ENCODE results near the gene CUX1. TPM values are rescaled to one million over a fixed set of nuclear protein-coding genes. Genes with fewer than 3 reads are reported as not detected.

Gene CUX1, protein sequence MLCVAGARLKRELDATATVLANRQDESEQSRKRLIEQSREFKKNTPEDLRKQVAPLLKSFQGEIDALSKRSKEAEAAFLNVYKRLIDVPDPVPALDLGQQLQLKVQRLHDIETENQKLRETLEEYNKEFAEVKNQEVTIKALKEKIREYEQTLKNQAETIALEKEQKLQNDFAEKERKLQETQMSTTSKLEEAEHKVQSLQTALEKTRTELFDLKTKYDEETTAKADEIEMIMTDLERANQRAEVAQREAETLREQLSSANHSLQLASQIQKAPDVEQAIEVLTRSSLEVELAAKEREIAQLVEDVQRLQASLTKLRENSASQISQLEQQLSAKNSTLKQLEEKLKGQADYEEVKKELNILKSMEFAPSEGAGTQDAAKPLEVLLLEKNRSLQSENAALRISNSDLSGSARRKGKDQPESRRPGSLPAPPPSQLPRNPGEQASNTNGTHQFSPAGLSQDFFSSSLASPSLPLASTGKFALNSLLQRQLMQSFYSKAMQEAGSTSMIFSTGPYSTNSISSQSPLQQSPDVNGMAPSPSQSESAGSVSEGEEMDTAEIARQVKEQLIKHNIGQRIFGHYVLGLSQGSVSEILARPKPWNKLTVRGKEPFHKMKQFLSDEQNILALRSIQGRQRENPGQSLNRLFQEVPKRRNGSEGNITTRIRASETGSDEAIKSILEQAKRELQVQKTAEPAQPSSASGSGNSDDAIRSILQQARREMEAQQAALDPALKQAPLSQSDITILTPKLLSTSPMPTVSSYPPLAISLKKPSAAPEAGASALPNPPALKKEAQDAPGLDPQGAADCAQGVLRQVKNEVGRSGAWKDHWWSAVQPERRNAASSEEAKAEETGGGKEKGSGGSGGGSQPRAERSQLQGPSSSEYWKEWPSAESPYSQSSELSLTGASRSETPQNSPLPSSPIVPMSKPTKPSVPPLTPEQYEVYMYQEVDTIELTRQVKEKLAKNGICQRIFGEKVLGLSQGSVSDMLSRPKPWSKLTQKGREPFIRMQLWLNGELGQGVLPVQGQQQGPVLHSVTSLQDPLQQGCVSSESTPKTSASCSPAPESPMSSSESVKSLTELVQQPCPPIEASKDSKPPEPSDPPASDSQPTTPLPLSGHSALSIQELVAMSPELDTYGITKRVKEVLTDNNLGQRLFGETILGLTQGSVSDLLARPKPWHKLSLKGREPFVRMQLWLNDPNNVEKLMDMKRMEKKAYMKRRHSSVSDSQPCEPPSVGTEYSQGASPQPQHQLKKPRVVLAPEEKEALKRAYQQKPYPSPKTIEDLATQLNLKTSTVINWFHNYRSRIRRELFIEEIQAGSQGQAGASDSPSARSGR (N-terminal part only)
- 24.9 TPM for polyA plus RNA-seq (2013, experiment 1 of 2)
- 29.5 TPM for polyA plus RNA-seq (2013, experiment 2 of 2)

DNA sequence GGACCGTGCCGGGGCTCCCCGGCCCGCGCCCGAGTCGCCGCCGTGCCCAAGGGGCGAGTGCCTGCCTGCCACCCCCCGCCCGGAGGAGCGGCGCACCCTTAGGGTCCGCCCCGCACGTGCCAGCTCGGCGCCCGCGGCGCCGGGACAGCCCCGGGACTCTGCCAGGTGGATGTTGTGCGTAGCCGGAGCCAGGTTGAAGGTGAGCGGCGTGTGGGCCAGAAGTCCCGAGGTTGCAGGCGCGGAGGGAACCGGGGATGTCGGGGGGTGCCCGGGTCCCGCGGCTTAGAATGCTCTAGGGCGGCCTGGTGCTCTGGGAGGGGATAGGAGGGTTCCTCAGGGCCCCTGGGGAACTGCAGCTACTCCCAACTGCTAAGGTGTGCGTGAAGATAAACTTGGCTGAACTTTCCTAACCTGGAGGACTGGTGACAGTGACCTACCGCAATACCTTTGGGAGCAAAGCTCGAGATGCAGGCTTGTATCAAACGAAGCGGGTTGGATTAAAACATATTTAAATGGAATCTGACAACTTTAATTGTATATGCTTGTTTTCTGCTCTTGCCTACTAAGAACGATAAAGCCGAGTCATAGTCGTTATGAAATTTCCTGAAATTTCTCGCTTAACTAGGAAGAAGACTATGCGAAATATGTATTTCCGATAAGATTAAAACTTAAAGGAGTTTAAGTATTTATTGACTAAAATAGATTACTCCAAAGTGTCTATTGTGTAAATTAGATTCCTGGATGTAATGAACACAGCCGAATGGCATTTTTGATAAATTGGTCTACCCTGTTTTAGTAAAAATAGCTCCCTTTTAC, at the start of gene CUX1:
Gene CUX1 (plus strand): TSS at position 156 of the 816 bp plus-strand sequence. CDS start 14 bp downstream, at position 170.
- no peaks in the 10 kb centered on the region for H3K36me3 ChIP-seq (ENCODE audit: insufficient read depth, low read length)
- H3K9me3 ChIP-seq (ENCODE audit: insufficient read depth, low read depth, low read length) = no peaks in the 10 kb centered on the region
- H3K9ac ChIP-seq (ENCODE audit: low read depth, low read length) = peak within 1 kb of the TSS; percentile 78
- H3K27me3 ChIP-seq (ENCODE audit: insufficient read depth, low read length) = peaks cover 25% of the 10 kb centered on the region
- H3K4me3 ChIP-seq (ENCODE audit: low read length) = peak within 1 kb of the TSS; percentile 71
- H3K27ac ChIP-seq (ENCODE audit: low read depth, low read length) = no peak within 1 kb of the TSS
- peaks cover 53% of the 10 kb centered on the region for H3K4me1 ChIP-seq (ENCODE audit: insufficient read depth, low read length)
- 7% methylated on average over 48 of the region's 49 CpGs for WGBS

DNA sequence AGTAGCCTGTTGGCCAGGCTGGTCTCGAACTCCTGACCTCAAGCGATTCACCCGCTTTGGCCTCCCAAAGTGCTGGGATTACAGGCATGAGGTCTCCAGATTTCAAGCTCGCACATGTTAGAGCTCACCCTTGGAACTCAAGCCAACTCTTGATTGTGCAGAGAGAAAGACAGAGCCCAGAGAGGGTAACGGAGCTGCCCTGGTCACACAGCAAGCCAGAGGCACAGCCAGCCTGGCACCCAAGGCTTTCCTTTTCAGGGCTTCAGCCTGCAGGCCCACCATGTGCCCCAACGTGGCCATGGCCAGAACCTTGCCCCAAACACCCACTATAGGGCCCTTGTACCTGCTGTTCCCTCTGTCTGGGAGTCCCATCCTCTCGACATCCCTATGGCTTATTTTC, 49.1 kb upstream of the CUX1 start:
- no peak overlapping the region for H3K4me3 ChIP-seq (ENCODE audit: low read length)
- H3K36me3 ChIP-seq (ENCODE audit: insufficient read depth, low read length) = no peaks in the 10 kb centered on the region
- no peaks in the 10 kb centered on the region for H3K4me1 ChIP-seq (ENCODE audit: insufficient read depth, low read length)
- no peaks in the 10 kb centered on the region for H3K9me3 ChIP-seq (ENCODE audit: insufficient read depth, low read depth, low read length)
- no peak overlapping the region for H3K9ac ChIP-seq (ENCODE audit: low read depth, low read length)
- H3K27me3 ChIP-seq (ENCODE audit: insufficient read depth, low read length) = no peaks in the 10 kb centered on the region
- H3K27ac ChIP-seq (ENCODE audit: low read depth, low read length) = no peak overlapping the region
- 92% methylated on average over 7 of the region's 7 CpGs for WGBS

DNA sequence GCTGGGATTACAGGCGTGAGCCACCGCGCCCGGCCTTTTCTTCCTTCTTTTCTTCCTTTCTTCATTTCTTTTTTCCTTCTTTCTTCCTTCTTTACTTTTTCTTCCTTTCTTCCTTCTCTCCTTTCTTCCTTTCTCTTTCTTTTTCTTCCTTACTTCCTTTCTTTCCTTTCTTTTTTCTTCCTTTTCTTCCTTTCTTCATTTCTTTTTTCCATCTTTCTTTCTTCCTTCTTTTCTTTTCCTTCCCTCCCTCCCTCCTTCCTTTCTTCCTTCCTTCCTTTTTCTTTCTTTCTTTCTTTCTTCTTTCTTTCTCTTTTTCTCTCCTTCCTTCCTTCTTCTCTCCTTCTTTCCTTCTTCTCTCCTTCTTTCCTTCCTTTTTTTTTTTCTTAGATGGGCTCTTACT, 47.0 kb upstream of the CUX1 start:
- Histone ChIP-seq H3K36me3 (ENCODE audit: insufficient read depth, low read length) (no peaks in the 10 kb centered on the region), H3K9me3 (ENCODE audit: insufficient read depth, low read depth, low read length) (no peaks in the 10 kb centered on the region), H3K4me3 (ENCODE audit: low read length) (no peak overlapping the region), H3K9ac (ENCODE audit: low read depth, low read length) (no peak overlapping the region), H3K27me3 (ENCODE audit: insufficient read depth, low read length) (no peaks in the 10 kb centered on the region), H3K4me1 (ENCODE audit: insufficient read depth, low read length) (no peaks in the 10 kb centered on the region), H3K27ac (ENCODE audit: low read depth, low read length) (no peak overlapping the region)
- 96% methylated on average over 4 of the region's 4 CpGs for WGBS

DNA sequence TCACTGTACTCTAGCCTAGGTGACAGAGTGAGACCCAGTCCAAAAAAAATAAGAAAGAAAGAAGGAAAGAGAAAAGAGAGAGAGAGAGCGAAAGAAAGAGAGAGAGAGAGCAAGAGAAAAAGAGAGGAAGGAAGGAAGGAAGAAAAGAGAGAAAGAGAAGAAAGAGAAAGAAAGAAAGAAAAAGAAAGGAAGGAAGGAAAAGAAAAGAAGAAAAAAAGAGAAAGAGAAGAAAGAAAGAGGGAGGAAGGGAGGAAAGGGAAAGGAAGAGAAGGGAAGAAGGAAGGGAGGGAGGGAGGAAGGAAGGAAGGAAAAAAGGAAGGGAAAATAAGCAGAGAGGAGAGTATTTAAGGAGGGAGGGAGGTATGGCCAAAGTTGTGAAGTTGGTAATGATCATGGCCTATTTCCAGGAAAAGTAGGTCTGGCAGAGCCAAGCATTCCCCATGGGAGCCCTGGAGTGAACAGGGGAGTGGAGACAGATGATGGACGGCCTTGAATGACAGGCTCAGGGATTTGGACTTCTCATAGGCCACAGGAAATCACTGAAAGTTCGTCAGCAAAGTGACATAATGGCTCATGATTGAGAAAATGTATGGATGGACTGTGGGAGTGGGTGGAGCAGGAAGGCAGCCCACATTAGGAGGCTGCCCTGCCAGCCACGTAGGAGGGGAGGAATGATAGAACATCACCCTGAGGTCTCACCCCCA, 44.8 kb upstream of the CUX1 start:
- H3K4me3 ChIP-seq (ENCODE audit: low read length) = no peak overlapping the region
- H3K27me3 ChIP-seq (ENCODE audit: insufficient read depth, low read length) = no peaks in the 10 kb centered on the region
- no peak overlapping the region for H3K27ac ChIP-seq (ENCODE audit: low read depth, low read length)
- WGBS = 78% methylated on average over 3 of the region's 4 CpGs
- no peaks in the 10 kb centered on the region for H3K9me3 ChIP-seq (ENCODE audit: insufficient read depth, low read depth, low read length)
- H3K9ac ChIP-seq (ENCODE audit: low read depth, low read length) = no peak overlapping the region
- H3K4me1 ChIP-seq (ENCODE audit: insufficient read depth, low read length) = no peaks in the 10 kb centered on the region
- H3K36me3 ChIP-seq (ENCODE audit: insufficient read depth, low read length) = no peaks in the 10 kb centered on the region

DNA sequence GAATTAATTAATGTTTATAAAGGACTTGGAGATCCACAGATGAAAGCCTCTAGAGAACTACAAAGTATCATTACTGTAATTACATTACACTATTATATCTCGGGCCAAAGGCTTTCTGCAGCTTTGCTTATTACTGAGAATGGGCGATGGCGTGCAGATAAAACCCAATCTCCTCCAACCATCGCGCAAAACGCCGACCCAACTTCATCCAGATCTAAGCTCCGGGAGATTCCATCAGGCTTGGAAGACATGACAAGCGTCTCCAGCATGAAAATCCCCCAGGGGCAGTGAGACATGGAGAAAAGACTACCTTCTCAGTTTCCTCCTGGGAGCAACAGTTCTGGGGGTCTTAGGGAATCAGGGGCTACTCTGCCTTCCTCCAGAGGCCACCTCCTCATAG, 42.2 kb upstream of the CUX1 start:
- WGBS = 95% methylated on average over 9 of the region's 9 CpGs
- Histone ChIP-seq H3K4me3 (ENCODE audit: low read length) (no peak overlapping the region), H3K9me3 (ENCODE audit: insufficient read depth, low read depth, low read length) (no peaks in the 10 kb centered on the region)

DNA sequence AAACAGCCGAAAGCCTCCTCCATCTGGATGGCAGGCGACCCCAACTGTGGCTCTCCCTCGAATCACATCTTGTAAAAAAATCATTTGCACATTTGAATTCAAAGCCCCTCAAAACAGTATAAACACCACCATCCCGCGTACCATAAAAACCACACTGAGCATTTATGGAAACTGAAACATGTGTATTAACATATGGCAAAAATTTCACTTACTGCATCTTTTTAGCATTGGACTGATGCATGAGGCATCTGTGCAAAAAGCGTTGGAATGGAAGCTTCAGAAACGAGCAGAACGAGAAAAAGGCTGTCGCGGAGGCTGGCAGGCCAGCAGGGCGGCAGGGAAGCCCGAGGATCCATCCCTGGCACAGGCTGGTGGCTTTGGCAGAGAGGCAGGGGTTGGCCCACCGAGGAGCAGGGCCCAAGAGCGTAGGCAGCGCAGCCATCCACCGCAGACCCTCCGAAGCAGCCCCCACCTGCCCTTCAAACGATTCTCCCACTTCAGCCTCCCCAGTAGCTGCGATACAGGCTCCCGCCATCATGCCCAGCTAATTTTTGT, 39.3 kb upstream of the CUX1 start:
- H3K9ac ChIP-seq (ENCODE audit: low read depth, low read length) = no peak overlapping the region
- 95% methylated on average over 20 of the region's 20 CpGs for WGBS
- no peak overlapping the region for H3K27ac ChIP-seq (ENCODE audit: low read depth, low read length)
- H3K4me3 ChIP-seq (ENCODE audit: low read length) = no peak overlapping the region
- no peaks in the 10 kb centered on the region for H3K4me1 ChIP-seq (ENCODE audit: insufficient read depth, low read length)
- no peaks in the 10 kb centered on the region for H3K36me3 ChIP-seq (ENCODE audit: insufficient read depth, low read length)
- no peaks in the 10 kb centered on the region for H3K27me3 ChIP-seq (ENCODE audit: insufficient read depth, low read length)
- H3K9me3 ChIP-seq (ENCODE audit: insufficient read depth, low read depth, low read length) = no peaks in the 10 kb centered on the region

More for the DNA sequence above, 42.2 kb upstream of the CUX1 start:
- Histone ChIP-seq H3K36me3 (ENCODE audit: insufficient read depth, low read length) (no peaks in the 10 kb centered on the region), H3K4me1 (ENCODE audit: insufficient read depth, low read length) (no peaks in the 10 kb centered on the region), H3K27ac (ENCODE audit: low read depth, low read length) (no peak overlapping the region), H3K9ac (ENCODE audit: low read depth, low read length) (no peak overlapping the region), H3K27me3 (ENCODE audit: insufficient read depth, low read length) (no peaks in the 10 kb centered on the region)

DNA sequence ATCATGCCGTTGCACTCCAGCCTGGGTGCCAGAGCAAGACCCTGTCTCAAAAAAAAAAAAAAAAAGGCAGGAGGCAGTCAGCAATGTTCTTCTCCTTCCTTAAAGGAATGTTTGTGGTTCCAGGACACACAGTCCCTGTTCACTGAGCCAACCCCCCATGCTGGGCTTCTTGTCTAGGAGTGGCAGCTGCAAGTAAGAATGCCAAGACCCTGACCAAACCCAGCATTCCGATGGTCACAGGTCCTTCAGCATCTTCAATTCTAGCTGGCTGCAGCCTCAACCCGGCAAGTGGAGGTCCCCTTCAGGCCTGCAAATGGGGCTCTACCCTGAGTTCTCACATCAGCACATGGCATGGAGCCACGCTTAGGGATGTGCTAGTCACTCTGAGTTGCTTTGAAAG, 38.2 kb upstream of the CUX1 start:
- no peak overlapping the region for H3K4me3 ChIP-seq (ENCODE audit: low read length)
- WGBS = 93% methylated on average over 4 of the region's 4 CpGs
- no peaks in the 10 kb centered on the region for H3K4me1 ChIP-seq (ENCODE audit: insufficient read depth, low read length)
- H3K36me3 ChIP-seq (ENCODE audit: insufficient read depth, low read length) = no peaks in the 10 kb centered on the region
- H3K9me3 ChIP-seq (ENCODE audit: insufficient read depth, low read depth, low read length) = no peaks in the 10 kb centered on the region
- no peak overlapping the region for H3K9ac ChIP-seq (ENCODE audit: low read depth, low read length)
- no peak overlapping the region for H3K27ac ChIP-seq (ENCODE audit: low read depth, low read length)
- H3K27me3 ChIP-seq (ENCODE audit: insufficient read depth, low read length) = no peaks in the 10 kb centered on the region

DNA sequence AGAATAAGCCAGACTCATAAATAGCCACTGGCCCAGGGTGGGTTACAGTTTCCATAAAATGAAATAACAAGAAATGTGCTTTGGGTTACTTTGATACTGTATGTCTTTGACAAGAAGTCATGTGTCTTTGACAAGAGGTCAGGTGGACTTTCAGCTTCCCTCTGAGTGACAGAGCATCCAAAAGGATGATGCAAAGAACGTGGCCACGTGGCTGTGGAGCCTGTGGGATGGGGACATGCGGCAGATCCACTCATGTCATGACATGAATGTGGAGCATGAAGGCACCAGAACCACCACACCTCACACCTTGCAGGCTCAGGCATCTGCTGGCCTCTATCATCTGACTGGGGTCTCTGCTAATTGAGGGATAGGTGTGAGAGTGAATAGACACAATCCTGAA, 37.1 kb upstream of the CUX1 start:
- Histone ChIP-seq H3K9ac (ENCODE audit: low read depth, low read length) (no peak overlapping the region), H3K4me3 (ENCODE audit: low read length) (no peak overlapping the region), H3K36me3 (ENCODE audit: insufficient read depth, low read length) (no peaks in the 10 kb centered on the region), H3K27ac (ENCODE audit: low read depth, low read length) (no peak overlapping the region), H3K4me1 (ENCODE audit: insufficient read depth, low read length) (no peaks in the 10 kb centered on the region), H3K27me3 (ENCODE audit: insufficient read depth, low read length) (no peaks in the 10 kb centered on the region), H3K9me3 (ENCODE audit: insufficient read depth, low read depth, low read length) (no peaks in the 10 kb centered on the region)
- 79% methylated on average over 3 of the region's 3 CpGs for WGBS

DNA sequence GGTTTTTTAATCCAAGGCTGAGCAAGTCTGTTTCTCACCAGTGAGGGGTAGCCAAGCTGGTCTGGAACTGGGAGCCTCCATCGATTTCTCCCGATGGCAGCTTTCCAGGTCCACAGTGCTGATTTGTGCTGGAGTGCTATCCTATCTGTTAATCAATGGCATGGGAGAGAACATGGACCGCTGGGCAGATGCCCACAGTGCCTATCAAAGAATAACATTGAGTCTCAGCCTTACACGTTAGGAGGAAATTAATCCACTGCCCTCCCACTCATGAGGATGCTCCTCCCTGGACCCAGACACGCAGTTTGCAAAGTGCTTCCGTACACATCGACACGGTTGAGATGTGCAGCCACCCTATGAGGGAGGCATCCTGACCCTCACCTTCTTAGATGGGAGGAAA, 36.0 kb upstream of the CUX1 start:
- Histone ChIP-seq H3K36me3 (ENCODE audit: insufficient read depth, low read length) (no peaks in the 10 kb centered on the region), H3K9ac (ENCODE audit: low read depth, low read length) (no peak overlapping the region), H3K4me1 (ENCODE audit: insufficient read depth, low read length) (no peaks in the 10 kb centered on the region), H3K27ac (ENCODE audit: low read depth, low read length) (no peak overlapping the region), H3K27me3 (ENCODE audit: insufficient read depth, low read length) (no peaks in the 10 kb centered on the region), H3K9me3 (ENCODE audit: insufficient read depth, low read depth, low read length) (no peaks in the 10 kb centered on the region), H3K4me3 (ENCODE audit: low read length) (no peak overlapping the region)
- 94% methylated on average over 8 of the region's 8 CpGs for WGBS

All from HUES64 (cell line).